ENCODE results near the gene ZNF669.
A peak's percentile ranks its signal among the peaks of the same experiment; 100 is the strongest.
"Not testable (repeated sequence)": the region's sequence is repeated elsewhere in the genome, so short reads cannot be mapped to it uniquely, and the experiment has no call there.

ZNF669 gene

DNA sequence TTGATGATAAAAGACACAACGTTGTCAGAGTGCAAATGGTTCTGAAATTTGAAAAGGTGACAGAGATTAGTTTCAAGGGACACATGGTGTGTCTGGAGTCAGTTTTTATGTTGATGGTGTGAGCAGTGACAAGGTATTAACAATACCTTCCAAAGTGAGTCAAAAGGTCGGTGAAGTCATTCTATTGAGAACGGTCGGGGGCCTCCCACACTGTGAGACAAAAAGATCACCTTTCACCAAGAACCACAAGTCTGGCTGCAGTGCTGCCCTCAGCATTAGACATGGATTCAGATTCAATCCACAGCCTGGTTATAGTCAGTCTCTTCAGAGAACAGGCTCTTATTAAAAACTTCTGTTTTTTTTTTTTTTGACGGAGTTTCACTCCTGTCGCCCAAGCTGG is 41.1 kb upstream of the ZNF669 start:
- no peak for DNase-seq (ENCODE audit: low read depth in 1 of 2, low spot score in 1 of 2)
- no peaks in the 10 kb centered on the region for H3K27me3 ChIP-seq (ENCODE audit: insufficient read depth, poor library complexity, severe bottlenecking)
- TF ChIP-seq, protein P1, sequence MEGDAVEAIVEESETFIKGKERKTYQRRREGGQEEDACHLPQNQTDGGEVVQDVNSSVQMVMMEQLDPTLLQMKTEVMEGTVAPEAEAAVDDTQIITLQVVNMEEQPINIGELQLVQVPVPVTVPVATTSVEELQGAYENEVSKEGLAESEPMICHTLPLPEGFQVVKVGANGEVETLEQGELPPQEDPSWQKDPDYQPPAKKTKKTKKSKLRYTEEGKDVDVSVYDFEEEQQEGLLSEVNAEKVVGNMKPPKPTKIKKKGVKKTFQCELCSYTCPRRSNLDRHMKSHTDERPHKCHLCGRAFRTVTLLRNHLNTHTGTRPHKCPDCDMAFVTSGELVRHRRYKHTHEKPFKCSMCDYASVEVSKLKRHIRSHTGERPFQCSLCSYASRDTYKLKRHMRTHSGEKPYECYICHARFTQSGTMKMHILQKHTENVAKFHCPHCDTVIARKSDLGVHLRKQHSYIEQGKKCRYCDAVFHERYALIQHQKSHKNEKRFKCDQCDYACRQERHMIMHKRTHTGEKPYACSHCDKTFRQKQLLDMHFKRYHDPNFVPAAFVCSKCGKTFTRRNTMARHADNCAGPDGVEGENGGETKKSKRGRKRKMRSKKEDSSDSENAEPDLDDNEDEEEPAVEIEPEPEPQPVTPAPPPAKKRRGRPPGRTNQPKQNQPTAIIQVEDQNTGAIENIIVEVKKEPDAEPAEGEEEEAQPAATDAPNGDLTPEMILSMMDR (IDR thresholded peaks at IDR 0.05; ENCODE audit: insufficient read depth, low read length): no peak
- TF ChIP-seq GABPA (IDR thresholded peaks at IDR 0.05; ENCODE audit: low read depth): no peak
- no peak for TF ChIP-seq POLR2AphosphoS5 (IDR thresholded peaks at IDR 0.05; ENCODE audit: low read depth)
- no peak overlapping the region for H3K27ac ChIP-seq (replicated peaks)
- H3K4me3 ChIP-seq (replicated peaks; ENCODE audit: insufficient read depth, low read length): no peak overlapping the region

DNA sequence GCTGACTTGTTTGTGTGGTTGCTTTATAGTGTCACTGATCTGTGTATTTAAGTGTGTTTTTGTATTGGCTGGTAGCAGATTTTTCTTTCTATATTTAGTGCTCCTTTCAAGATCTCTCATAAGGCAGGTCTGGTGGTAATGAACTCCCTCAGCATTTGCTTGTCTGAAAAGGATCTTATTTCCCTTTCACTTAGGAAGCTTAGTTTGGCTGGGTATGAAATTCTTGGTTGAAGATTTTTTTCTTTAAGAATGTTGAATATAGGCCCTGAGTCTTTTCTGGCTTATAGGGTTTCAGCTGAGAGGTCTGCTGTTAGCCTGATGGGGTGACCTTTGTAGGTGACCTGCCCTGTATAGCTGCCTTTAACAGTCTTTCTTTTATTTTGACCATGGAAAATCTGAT is 35.4 kb upstream of the ZNF669 start:
- DNase-seq (ENCODE audit: low read depth in 1 of 2, low spot score in 1 of 2); H3K27me3 ChIP-seq (ENCODE audit: insufficient read depth, poor library complexity, severe bottlenecking); H3K27ac ChIP-seq (replicated peaks); H3K4me3 ChIP-seq (replicated peaks; ENCODE audit: insufficient read depth, low read length): not testable (repeated sequence)

DNA sequence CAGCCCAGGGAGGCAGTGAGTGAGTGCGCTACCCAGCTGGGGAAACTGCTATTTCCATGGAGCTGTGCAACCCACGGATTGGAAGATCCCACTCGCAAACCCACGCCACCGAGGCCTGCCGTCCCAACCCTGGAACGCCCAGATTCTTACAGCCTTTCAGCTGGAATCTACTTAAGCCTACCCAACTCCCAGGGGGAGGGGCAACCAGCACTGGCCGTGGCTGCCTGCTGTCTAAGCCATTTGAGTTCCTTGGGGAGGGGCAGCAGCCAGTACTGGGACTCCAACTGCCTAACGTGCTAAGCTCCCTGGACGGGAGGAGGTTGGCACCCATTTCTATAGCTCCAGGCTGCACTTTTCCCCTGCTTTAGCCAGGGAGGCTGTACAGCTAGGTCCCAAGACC is 27.1 kb upstream of the ZNF669 start:
- Histone ChIP-seq H3K4me3 (replicated peaks; ENCODE audit: insufficient read depth, low read length) (no peak overlapping the region), H3K27ac (replicated peaks) (no peak overlapping the region), H3K27me3 (ENCODE audit: insufficient read depth, poor library complexity, severe bottlenecking) (no peaks in the 10 kb centered on the region)
- DNase-seq (ENCODE audit: low read depth in 1 of 2, low spot score in 1 of 2): no peak
- TF ChIP-seq, protein P2, sequence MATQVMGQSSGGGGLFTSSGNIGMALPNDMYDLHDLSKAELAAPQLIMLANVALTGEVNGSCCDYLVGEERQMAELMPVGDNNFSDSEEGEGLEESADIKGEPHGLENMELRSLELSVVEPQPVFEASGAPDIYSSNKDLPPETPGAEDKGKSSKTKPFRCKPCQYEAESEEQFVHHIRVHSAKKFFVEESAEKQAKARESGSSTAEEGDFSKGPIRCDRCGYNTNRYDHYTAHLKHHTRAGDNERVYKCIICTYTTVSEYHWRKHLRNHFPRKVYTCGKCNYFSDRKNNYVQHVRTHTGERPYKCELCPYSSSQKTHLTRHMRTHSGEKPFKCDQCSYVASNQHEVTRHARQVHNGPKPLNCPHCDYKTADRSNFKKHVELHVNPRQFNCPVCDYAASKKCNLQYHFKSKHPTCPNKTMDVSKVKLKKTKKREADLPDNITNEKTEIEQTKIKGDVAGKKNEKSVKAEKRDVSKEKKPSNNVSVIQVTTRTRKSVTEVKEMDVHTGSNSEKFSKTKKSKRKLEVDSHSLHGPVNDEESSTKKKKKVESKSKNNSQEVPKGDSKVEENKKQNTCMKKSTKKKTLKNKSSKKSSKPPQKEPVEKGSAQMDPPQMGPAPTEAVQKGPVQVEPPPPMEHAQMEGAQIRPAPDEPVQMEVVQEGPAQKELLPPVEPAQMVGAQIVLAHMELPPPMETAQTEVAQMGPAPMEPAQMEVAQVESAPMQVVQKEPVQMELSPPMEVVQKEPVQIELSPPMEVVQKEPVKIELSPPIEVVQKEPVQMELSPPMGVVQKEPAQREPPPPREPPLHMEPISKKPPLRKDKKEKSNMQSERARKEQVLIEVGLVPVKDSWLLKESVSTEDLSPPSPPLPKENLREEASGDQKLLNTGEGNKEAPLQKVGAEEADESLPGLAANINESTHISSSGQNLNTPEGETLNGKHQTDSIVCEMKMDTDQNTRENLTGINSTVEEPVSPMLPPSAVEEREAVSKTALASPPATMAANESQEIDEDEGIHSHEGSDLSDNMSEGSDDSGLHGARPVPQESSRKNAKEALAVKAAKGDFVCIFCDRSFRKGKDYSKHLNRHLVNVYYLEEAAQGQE (IDR thresholded peaks at IDR 0.05; ENCODE audit: insufficient replicate concordance, low read depth): no peak
- no peak for TF ChIP-seq GABPA (IDR thresholded peaks at IDR 0.05; ENCODE audit: low read depth)
- TF ChIP-seq SPI1 (IDR thresholded peaks at IDR 0.05; ENCODE audit: borderline replicate concordance, low read depth): no peak
- TF ChIP-seq POLR2AphosphoS5 (IDR thresholded peaks at IDR 0.05; ENCODE audit: low read depth): no peak
- TF ChIP-seq, protein P1 (IDR thresholded peaks at IDR 0.05; ENCODE audit: insufficient read depth, low read length): no peak

DNA sequence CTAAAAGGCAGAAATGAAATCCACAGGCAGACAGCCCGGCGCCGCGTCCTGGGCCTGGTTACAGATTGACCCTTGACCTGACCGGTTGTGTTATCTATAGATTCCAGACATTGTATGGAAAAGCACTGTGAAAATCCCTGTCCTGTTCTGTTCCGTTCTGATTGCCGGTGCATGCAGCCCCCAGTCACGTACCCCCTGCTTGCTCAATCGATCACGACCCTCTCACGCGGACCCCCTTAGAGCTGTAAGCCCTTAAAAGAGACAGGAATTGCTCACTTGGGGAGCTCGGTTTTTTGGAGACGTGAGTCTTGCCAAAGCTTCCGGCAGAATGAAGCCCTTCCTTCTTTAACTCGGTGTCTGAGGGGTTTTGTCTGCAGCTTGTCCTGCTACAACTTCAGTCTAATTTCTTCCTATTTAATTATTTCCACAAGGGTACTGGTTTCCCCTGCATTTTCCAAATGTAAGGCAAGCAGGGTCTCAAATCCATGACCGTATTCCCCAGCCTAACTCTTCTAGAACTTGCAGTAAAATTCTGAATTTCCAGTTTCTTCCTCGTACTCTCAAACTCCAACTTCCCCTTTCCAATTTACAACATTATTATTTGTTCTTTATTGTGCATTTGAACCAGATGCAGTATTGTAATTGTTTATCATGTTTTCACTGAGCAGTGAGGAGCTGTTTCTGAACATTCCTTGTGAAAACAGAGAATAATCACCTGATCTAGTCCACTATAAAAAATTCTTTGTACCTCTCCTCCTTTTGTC is 23.5 kb upstream of the ZNF669 start:
- H3K27me3 ChIP-seq (ENCODE audit: insufficient read depth, poor library complexity, severe bottlenecking); DNase-seq (ENCODE audit: low read depth in 1 of 2, low spot score in 1 of 2): not testable (repeated sequence)
- peak overlapping the region; percentile 59 for H3K27ac ChIP-seq (replicated peaks)
- peak; percentile 54; the same call in 1 of the 2 replicates for TF ChIP-seq SPI1 (IDR thresholded peaks at IDR 0.05; ENCODE audit: borderline replicate concordance, low read depth)
- H3K4me3 ChIP-seq (replicated peaks; ENCODE audit: insufficient read depth, low read length): peak overlapping the region; percentile 33

DNA sequence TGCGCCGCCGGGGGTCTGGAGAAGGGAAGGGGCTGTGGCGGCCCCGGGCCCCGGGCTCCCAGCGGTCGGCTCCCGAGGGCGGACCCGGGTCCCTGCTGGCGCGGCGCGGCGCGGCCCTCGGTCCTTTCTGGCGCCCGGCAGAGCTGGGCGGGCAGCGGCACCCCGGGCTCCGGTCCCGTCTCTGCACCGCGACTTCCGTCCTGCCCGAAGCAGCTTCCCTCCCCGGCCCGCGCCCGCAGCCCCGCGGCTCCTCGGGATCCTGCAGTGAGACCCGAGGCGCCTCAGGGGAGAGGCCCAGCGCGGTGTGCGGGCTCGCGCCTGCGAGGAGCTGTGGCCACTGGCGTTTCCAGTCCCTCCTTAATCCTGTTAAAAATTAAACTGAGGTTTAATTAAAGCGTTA is 22.4 kb upstream of the ZNF669 start:
- not testable (repeated sequence) for DNase-seq (ENCODE audit: low read depth in 1 of 2, low spot score in 1 of 2); H3K27ac ChIP-seq (replicated peaks); H3K4me3 ChIP-seq (replicated peaks; ENCODE audit: insufficient read depth, low read length); H3K27me3 ChIP-seq (ENCODE audit: insufficient read depth, poor library complexity, severe bottlenecking)

DNA sequence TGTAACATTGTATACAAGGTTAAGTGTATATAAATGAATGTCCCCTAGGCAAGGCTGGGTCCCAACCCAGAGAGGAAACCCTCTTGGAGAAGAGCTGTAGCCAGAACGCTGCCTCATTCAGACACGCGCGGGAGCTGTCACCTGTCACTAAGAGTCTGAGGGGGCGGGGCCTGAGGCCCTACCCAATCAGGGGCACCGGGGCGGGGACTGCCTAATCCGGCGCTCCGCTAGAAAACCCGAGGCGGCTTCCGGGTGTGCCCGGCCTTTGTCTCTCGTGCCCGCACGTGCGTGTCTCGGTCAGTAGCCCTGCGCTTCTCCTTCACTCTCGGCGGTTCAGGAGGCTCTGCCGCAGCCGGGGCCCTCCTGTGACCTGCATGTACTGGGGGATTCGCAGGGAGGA is 22.0 kb upstream of the ZNF669 start:
- DNase-seq (ENCODE audit: low read depth in 1 of 2, low spot score in 1 of 2); H3K27me3 ChIP-seq (ENCODE audit: insufficient read depth, poor library complexity, severe bottlenecking); H3K27ac ChIP-seq (replicated peaks); H3K4me3 ChIP-seq (replicated peaks; ENCODE audit: insufficient read depth, low read length): not testable (repeated sequence)

DNA sequence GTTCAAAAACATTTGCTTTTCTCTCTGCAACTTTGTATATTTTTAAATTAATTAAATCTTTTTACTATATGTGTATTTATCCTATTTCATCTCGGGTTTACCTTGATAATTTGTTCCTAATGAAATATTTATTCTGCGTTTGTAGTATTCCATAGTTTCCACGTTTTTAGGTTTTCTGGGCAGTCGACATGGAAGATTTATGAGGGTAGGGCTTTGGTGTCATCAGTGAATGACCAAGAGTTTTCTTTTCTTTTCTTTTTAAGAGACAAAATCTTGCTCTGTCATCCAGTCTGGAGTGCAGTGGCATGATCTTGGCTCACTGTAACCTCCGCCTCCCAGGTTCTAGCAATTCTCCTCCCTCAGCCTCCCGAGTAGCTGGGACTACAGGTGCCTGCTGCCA is 17.2 kb upstream of the ZNF669 start:
- Histone ChIP-seq H3K27me3 (ENCODE audit: insufficient read depth, poor library complexity, severe bottlenecking) (no peaks in the 10 kb centered on the region), H3K4me3 (replicated peaks; ENCODE audit: insufficient read depth, low read length) (no peak overlapping the region), H3K27ac (replicated peaks) (no peak overlapping the region)
- DNase-seq (ENCODE audit: low read depth in 1 of 2, low spot score in 1 of 2): no peak
- TF ChIP-seq, protein P2 (IDR thresholded peaks at IDR 0.05; ENCODE audit: insufficient replicate concordance, low read depth): no peak
- TF ChIP-seq, protein P1 (IDR thresholded peaks at IDR 0.05; ENCODE audit: insufficient read depth, low read length): no peak
- no peak for TF ChIP-seq POLR2AphosphoS5 (IDR thresholded peaks at IDR 0.05; ENCODE audit: low read depth)
- TF ChIP-seq GABPA (IDR thresholded peaks at IDR 0.05; ENCODE audit: low read depth): no peak
- TF ChIP-seq SPI1 (IDR thresholded peaks at IDR 0.05; ENCODE audit: borderline replicate concordance, low read depth): no peak

DNA sequence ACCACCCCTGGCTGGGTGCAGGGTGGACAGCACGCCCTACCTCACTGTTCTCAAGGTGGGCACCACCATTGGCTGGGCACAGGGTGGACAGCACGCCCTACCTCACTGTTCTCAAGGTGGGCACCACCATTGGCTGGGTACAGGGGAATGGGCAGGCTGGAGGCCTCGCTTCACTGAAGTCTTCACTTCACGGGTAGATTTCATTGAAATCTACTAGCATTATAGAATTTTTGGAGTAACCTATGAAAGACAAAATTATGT is 16.2 kb upstream of the ZNF669 start:
- not testable (repeated sequence) for H3K27me3 ChIP-seq (ENCODE audit: insufficient read depth, poor library complexity, severe bottlenecking); H3K4me3 ChIP-seq (replicated peaks; ENCODE audit: insufficient read depth, low read length); DNase-seq (ENCODE audit: low read depth in 1 of 2, low spot score in 1 of 2); H3K27ac ChIP-seq (replicated peaks)

All from HL-60 (cell line).